IPS DF 6.9 (cell line): ENCODE data around the gene OR4B1.

Experiments
- DNase-seq: peaks from one replicate; pipeline ENCODE4 v3.0.0-alpha.2; 2013; ENCODE audit warnings: low read depth, low spot score
- H3K27ac ChIP-seq: one replicate; pipeline ENCODE4 v1.5.1; 2013; ENCODE audit warnings: low read length, control low read depth
- H3K27me3 ChIP-seq: 2 replicates; pipeline ENCODE4 v1.6.1; 2013; ENCODE audit warnings: mild to moderate bottlenecking, low read length; ENCODE audit not compliant: control insufficient read depth, insufficient read depth
- H3K36me3 ChIP-seq: 2 replicates; pipeline ENCODE4 v1.6.1; 2013; ENCODE audit warnings: low read length; ENCODE audit not compliant: control insufficient read depth, insufficient read depth
- H3K4me1 ChIP-seq: 2 replicates; pipeline ENCODE4 v1.6.1; 2013; ENCODE audit warnings: low read length; ENCODE audit not compliant: control insufficient read depth, insufficient read depth
- H3K4me3 ChIP-seq: 2 replicates; pipeline ENCODE4 v1.5.1; 2013; ENCODE audit warnings: mild to moderate bottlenecking, low read length
- H3K9me3 ChIP-seq: 2 replicates; pipeline ENCODE4 v1.6.1; 2013; ENCODE audit warnings: low read length, inconsistent platforms; ENCODE audit not compliant: control insufficient read depth, insufficient read depth
- WGBS: extraction: QIAGEN DNeasy Blood & Tissue Kit; methylation state at CpG from one replicate; pipeline ENCODE4 v1.1.7; 2013; ENCODE audit warnings: mixed read lengths, missing lambda C conversion rate; ENCODE audit not compliant: insufficient read length, insufficient coverage; 5-methylcytosine and 5-hydroxymethylcytosine counted together

The OR4B1 gene

DNA sequence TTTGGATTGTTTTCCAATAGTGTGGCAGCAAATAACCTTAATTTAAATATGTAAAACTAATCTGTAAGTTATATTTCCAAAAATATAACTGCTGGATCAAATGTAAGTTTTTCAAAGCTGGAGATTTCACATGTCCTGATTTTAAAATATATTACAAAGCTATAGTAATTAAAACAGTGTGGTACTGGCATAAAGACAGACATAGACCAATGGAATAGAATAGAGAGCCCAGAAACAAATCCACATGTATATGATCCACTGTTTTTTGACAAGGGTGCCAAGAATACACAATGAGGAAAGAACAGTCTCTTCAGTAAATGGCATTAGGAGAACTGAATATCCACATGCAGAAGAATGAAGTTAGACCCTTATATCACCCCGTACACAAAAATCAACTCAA, 32.3 kb downstream of the OR4B1 start:
- no CpG with 5 or more reads among the region's 1 CpG for WGBS
- H3K9me3 ChIP-seq = peaks cover 8% of the 10 kb centered on the region
- no peaks in the 10 kb centered on the region for H3K27me3 ChIP-seq
- no peak overlapping the region for H3K27ac ChIP-seq
- DNase-seq = no peak
- no peaks in the 10 kb centered on the region for H3K4me1 ChIP-seq
- H3K4me3 ChIP-seq = no peak overlapping the region
- no peaks in the 10 kb centered on the region for H3K36me3 ChIP-seq

DNA sequence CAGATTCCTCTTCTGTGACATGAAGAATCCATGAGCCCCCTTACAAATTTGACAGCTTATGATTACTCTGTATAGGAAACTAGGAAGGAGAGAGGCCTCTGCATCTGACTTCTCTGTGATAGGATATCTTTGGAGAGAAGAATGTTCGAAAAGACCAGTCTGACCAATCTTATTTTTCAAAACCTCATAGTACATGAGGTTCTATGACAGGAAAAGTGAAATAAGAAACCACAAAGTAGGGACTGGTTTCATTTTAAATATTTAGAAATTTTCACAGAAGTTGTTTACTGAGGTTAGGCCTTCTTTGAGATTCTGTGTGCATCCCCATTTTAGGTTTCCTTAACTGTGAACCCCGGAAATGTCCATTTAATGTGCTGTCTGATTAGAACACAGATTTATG, 45.0 kb downstream of the OR4B1 start:
- no peak for DNase-seq
- no peaks in the 10 kb centered on the region for H3K27me3 ChIP-seq
- H3K9me3 ChIP-seq = peaks cover 8% of the 10 kb centered on the region
- no CpG with 5 or more reads among the region's 2 CpGs for WGBS
- no peaks in the 10 kb centered on the region for H3K4me1 ChIP-seq
- H3K4me3 ChIP-seq = no peak overlapping the region
- H3K27ac ChIP-seq = no peak overlapping the region
- no peaks in the 10 kb centered on the region for H3K36me3 ChIP-seq

DNA sequence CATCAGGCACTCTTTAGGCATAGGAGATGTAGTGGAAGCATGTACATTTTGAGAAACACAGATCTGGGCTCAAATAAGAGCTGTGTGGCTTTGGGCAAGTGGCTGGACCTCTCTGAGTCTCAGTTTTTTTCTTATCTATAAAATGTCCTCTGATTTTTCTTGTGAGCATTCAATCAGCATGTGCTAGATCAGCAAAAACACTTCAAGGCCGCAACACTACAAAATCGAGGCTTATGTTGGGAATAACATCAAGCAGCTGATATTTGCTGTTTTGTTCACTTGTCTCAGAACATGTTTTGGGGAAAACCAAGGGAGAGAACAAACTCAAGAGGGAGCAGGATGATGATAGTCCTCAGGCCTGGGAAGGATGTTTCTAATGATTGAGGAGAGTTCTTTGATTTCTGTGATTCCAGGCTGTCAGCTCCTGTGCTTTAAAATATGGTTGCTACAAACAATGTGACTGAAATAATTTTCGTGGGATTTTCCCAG, 46.9 kb downstream of the OR4B1 start, which contains the start of gene OR4X1:
Gene OR4X1, plus strand, starts transcription at position 439 of the 489 bp plus-strand sequence. Its CDS starts 0 bp downstream, at position 439.
- no peak for DNase-seq

More for the DNA sequence above, 46.9 kb downstream of the OR4B1 start, which contains the start of gene OR4X1:
- Histone ChIP-seq H3K4me1 (no peaks in the 10 kb centered on the region), H3K36me3 (no peaks in the 10 kb centered on the region), H3K4me3 (no peak within 1 kb of the TSS), H3K9me3 (peaks cover 6% of the 10 kb centered on the region), H3K27me3 (no peaks in the 10 kb centered on the region), H3K27ac (no peak within 1 kb of the TSS)
- no CpG with 5 or more reads among the region's 3 CpGs for WGBS
